A549 (cell line): ENCODE data around the gene PIM3. TPM values are rescaled to one million over a fixed set of nuclear protein-coding genes. Genes with fewer than 3 reads are reported as not detected.
"Not testable (repeated sequence)": the region's sequence is repeated elsewhere in the genome, so short reads cannot be mapped to it uniquely, and the experiment has no call there.

Experiments used
- ATAC-seq, 2 experiments: fragments of 200-7000 bp in 1 of 2; fragments of >200 bp in 1 of 2; cut with Nextera tagmentation in 1 of 2; cut with Tn5 transposase in 1 of 2; 3 replicates each; pipeline versions ENCODE4 v1.8.0 to v1.9.1; 2018 to 2020; ENCODE audit warnings: mild to moderate bottlenecking in 1 of 2, moderate library complexity in 1 of 2
- CTCF ChIA-PET: fragments of 300-600 bp; sonication (Branson Sonifier 250); formaldehyde crosslinking; extraction: SDS; loops from one replicate; lab custom pipeline; 2021; ENCODE audit warnings: antibody characterized with exemption, inconsistent platforms; lab: Yijun Ruan, JAX
- POLR2A ChIA-PET: fragments of 350-600 bp; formaldehyde crosslinking; extraction: SDS; loops from one replicate; lab custom pipeline; 2021; ENCODE audit warnings: antibody characterized with exemption, inconsistent platforms; lab: Yijun Ruan, JAX
- DNase-seq, 2 experiments: peaks; one replicate each; pipeline versions ENCODE4 v3.0.0 to v3.0.0-alpha.2; 2011 to 2016; ENCODE audit warnings: low read depth in 1 of 2, low spot score in 1 of 2
- FAIRE-seq: peaks from 2 replicates; lab custom pipeline; 2011; peaks lifted over from hg19 to GRCh38; lab: Jason Lieb, UNC
- H3K27ac ChIP-seq, 2 experiments: fragments of >200 bp; sonication (Bioruptor Twin); formaldehyde crosslinking; 3 replicates each; pipeline ENCODE4 v1.5.1; 2016 to 2017
- H3K4me1 ChIP-seq: fragments of >200 bp; sonication (Bioruptor Twin); formaldehyde crosslinking; 3 replicates; pipeline ENCODE4 v1.6.1; 2016
- H3K4me2 ChIP-seq: fragments of >200 bp; sonication (Bioruptor Twin); formaldehyde crosslinking; 3 replicates; pipeline ENCODE4 v1.6.1; 2016
- H3K4me3 ChIP-seq: fragments of >200 bp; sonication (Bioruptor Twin); formaldehyde crosslinking; 3 replicates; pipeline ENCODE4 v1.5.1; 2016
- H3K9me3 ChIP-seq: fragments of >200 bp; sonication (Bioruptor Twin); formaldehyde crosslinking; 3 replicates; pipeline ENCODE4 v1.6.1; 2016
- JUNB ChIP-seq: fragments of >200 bp; sonication (Bioruptor Twin); formaldehyde crosslinking; IDR thresholded peaks from 2 replicates; pipeline ENCODE4 v1.6.1; 2016
- MAZ ChIP-seq: fragments of 150-350 bp; IDR thresholded peaks from 2 replicates; pipeline ENCODE4 v1.6.1; 2014; ENCODE audit warnings: antibody characterized with exemption, low read depth, low read length, borderline replicate concordance
- RCOR1 ChIP-seq: fragments of 150-350 bp; IDR thresholded peaks from 2 replicates; pipeline ENCODE4 v1.6.1; 2014; ENCODE audit warnings: antibody characterized with exemption, low read length, low read depth
- WGBS: methylation state at CpG from one replicate; pipeline ENCODE4 v1.1.6; 2017; ENCODE audit errors: missing lambda C conversion rate; 5-methylcytosine and 5-hydroxymethylcytosine counted together
- polyA plus RNA-seq, 4 experiments: library from polyadenylated mRNA; depleted of rRNA in 3 of 4; stranded (reverse); fragments of >200 nt; fragmentation: RNase III in 1 of 4; extraction: RNeasy Plus Mini Kit Qiagen cat#74134 plus additional on column Dnase treatment in 1 of 4; gene quantifications; 2 replicates in 3 of 4; 3 replicates in 1 of 4; pipeline ENCODE4 v1.2.3, GENCODE V29; 2011 to 2017
- TF ChIP-seq, protein P1 (sequence below): fragments of >200 bp; sonication (Bioruptor Twin); formaldehyde crosslinking; IDR thresholded peaks from 3 replicates; pipeline ENCODE4 v1.5.1; 2016
- TF ChIP-seq, protein P2 (sequence below): fragments of 250-450 bp; sonication (Bioruptor Pico); IDR thresholded peaks from 2 replicates; pipeline ENCODE4 v1.5.0; 2020; ENCODE audit warnings: low read depth, mild to moderate bottlenecking, moderate library complexity
- TF ChIP-seq, protein P3 (sequence below): fragments of 200-600 bp; sonication (generic); IDR thresholded peaks from 2 replicates; pipeline ENCODE4 v1.6.1; 2016; ENCODE audit warnings: antibody characterized with exemption, mild to moderate bottlenecking, moderate library complexity
- TF ChIP-seq, protein P4 (sequence below): fragments of 150-350 bp; IDR thresholded peaks from 2 replicates; pipeline ENCODE4 v1.6.1; 2014; ENCODE audit warnings: low read depth, mild to moderate bottlenecking, low read length

PIM3 gene
- polyA plus RNA-seq, 2 of the 4 experiments (the other 2 are of a cell fraction): 4.4 to 11.3 TPM

DNA sequence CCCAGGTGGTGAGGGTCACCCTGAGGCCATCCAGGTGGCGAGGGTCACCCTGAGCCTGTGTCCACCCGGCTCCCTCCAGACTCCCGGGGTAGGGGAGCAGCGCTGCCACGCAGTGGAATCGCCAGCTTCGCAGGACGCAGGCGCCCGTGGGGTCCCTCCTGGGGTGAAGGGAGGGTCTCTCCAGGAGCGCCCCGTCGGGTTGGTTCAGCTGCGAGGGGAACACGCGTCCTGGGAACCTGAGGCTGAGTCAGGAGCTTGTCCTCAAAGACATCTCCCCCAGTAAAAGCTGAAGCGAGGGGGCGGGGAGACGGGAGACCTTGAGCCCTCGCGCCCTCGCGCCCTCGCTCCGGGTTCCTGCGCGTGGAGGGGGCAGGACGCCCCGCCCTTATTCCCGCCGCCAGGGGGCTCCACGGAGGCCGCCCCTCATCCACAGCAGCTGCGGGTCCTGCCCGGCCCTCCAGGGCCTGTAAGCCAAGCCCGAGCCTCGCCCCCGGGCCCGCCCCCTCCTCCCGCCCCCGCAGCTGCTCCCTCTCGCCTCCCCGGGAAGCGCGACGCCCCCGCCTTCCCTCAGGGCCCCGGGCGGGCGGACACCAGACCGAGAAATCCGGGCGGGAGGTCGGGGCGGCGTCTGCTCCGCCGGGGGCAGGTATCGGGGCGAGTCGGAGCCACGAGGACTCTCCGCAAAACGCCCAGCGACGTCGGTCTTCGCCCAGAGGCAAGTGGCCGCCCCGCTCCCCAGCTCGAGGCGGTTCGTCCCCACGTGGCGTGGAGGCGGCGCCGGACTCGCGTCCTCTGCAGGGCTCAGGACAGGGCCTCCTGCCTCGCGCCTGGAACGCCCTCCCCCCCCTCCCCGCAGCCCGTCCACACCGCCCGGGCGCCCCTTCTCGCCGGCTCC, 22.8 kb downstream of the PIM3 start:
- Histone ChIP-seq H3K4me2 (peak overlapping the region; percentile 67), H3K9me3 (peaks cover 26% of the 10 kb centered on the region), H3K4me3 (peak overlapping the region; percentile 29), H3K27ac (peak overlapping the region; percentile 30 to 71; a peak in 3 of 6 replicates), H3K4me1 (no peaks in the 10 kb centered on the region)
- ATAC-seq: peak in 1 of 2 experiments; percentile 69; a peak in 4 of 6 replicates
- FAIRE-seq: no peak
- ChIA-PET POLR2A (interaction anchor here (0.7 kb wide), 1 partner anchor 13 kb away, joined by 3 read pairs; no protein-coding TSS in a partner anchor), CTCF (interaction anchor here (1.1 to 2.6 kb wide), 6 partner anchors 10 to 47 kb away, joined by 3 to 13 read pairs (median 4); no protein-coding TSS in a partner anchor)
- 75% methylated on average over 19 of the region's 90 CpGs for WGBS
- no peak for DNase-seq
- TF ChIP-seq MAZ: no peak
- TF ChIP-seq, protein P1, sequence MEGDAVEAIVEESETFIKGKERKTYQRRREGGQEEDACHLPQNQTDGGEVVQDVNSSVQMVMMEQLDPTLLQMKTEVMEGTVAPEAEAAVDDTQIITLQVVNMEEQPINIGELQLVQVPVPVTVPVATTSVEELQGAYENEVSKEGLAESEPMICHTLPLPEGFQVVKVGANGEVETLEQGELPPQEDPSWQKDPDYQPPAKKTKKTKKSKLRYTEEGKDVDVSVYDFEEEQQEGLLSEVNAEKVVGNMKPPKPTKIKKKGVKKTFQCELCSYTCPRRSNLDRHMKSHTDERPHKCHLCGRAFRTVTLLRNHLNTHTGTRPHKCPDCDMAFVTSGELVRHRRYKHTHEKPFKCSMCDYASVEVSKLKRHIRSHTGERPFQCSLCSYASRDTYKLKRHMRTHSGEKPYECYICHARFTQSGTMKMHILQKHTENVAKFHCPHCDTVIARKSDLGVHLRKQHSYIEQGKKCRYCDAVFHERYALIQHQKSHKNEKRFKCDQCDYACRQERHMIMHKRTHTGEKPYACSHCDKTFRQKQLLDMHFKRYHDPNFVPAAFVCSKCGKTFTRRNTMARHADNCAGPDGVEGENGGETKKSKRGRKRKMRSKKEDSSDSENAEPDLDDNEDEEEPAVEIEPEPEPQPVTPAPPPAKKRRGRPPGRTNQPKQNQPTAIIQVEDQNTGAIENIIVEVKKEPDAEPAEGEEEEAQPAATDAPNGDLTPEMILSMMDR: peak; percentile 18; the same call in 2 of the 3 replicates

DNA sequence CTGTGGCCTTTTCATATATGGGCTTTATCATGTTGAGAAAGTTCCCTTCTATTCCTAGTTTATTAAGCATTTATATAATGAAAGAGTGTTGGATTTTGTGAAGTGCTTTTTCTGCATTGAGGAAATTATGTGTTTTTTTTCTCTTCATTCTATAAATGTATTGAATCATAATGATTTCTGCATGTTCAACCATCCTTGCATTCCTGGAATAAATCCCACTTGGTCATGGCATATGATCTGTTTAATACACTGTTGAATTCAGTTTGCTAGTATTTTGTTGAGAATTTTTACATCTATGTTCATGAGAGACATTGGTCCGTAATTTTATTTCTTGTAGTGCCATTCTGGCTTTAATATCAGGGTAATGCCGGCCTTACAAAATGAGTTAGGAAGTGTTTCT, 25.8 kb downstream of the PIM3 start:
- FAIRE-seq (no peak), ATAC-seq (no peak), DNase-seq (no peak)
- no peak for TF ChIP-seq RCOR1
- TF ChIP-seq, protein P2, sequence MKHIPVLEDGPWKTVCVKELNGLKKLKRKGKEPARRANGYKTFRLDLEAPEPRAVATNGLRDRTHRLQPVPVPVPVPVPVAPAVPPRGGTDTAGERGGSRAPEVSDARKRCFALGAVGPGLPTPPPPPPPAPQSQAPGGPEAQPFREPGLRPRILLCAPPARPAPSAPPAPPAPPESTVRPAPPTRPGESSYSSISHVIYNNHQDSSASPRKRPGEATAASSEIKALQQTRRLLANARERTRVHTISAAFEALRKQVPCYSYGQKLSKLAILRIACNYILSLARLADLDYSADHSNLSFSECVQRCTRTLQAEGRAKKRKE: no peak
- TF ChIP-seq, protein P3, sequence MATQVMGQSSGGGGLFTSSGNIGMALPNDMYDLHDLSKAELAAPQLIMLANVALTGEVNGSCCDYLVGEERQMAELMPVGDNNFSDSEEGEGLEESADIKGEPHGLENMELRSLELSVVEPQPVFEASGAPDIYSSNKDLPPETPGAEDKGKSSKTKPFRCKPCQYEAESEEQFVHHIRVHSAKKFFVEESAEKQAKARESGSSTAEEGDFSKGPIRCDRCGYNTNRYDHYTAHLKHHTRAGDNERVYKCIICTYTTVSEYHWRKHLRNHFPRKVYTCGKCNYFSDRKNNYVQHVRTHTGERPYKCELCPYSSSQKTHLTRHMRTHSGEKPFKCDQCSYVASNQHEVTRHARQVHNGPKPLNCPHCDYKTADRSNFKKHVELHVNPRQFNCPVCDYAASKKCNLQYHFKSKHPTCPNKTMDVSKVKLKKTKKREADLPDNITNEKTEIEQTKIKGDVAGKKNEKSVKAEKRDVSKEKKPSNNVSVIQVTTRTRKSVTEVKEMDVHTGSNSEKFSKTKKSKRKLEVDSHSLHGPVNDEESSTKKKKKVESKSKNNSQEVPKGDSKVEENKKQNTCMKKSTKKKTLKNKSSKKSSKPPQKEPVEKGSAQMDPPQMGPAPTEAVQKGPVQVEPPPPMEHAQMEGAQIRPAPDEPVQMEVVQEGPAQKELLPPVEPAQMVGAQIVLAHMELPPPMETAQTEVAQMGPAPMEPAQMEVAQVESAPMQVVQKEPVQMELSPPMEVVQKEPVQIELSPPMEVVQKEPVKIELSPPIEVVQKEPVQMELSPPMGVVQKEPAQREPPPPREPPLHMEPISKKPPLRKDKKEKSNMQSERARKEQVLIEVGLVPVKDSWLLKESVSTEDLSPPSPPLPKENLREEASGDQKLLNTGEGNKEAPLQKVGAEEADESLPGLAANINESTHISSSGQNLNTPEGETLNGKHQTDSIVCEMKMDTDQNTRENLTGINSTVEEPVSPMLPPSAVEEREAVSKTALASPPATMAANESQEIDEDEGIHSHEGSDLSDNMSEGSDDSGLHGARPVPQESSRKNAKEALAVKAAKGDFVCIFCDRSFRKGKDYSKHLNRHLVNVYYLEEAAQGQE: no peak
- TF ChIP-seq, protein P4, sequence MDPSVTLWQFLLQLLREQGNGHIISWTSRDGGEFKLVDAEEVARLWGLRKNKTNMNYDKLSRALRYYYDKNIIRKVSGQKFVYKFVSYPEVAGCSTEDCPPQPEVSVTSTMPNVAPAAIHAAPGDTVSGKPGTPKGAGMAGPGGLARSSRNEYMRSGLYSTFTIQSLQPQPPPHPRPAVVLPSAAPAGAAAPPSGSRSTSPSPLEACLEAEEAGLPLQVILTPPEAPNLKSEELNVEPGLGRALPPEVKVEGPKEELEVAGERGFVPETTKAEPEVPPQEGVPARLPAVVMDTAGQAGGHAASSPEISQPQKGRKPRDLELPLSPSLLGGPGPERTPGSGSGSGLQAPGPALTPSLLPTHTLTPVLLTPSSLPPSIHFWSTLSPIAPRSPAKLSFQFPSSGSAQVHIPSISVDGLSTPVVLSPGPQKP: no peak
- TF ChIP-seq JUNB: no peak
- Histone ChIP-seq H3K27ac (no peak overlapping the region), H3K4me3 (no peak overlapping the region), H3K4me2 (no peak overlapping the region), H3K9me3 (peaks cover 25% of the 10 kb centered on the region; the same call in 2 of the 3 replicates), H3K4me1 (no peaks in the 10 kb centered on the region)
- POLR2A ChIA-PET: no interaction called here
- WGBS: 62% methylated on average over 2 of the region's 2 CpGs
- CTCF ChIA-PET: no interaction called here

DNA sequence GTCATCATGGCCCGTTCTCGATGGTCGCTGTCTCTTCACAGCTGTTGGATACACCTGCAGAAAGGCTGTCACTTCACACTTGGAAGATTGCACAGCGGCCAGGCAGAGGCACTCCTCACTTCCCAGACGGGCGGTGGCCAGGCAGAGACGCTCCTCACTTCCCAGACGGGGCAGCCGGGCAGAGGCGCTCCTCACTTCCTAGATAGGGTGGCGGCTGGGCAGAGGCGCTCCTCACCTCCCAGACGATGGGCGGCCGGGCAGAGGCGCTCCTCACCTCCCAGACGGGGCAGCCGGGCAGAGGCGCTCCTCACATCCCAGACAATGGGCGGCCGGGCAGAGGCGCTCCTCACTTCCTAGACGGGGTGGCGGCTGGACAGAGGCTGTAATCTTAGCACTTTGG, 29.3 kb downstream of the PIM3 start:
- CTCF ChIA-PET, DNase-seq, ATAC-seq, H3K27ac ChIP-seq, H3K4me1 ChIP-seq, POLR2A ChIA-PET, FAIRE-seq, H3K4me3 ChIP-seq, H3K4me2 ChIP-seq: not testable (repeated sequence)
- 78% methylated on average over 4 of the region's 24 CpGs for WGBS
- peaks cover 26% of the 10 kb centered on the region; the same call in 2 of the 3 replicates for H3K9me3 ChIP-seq
